ENCODE results near the gene CLCN7.

DNA sequence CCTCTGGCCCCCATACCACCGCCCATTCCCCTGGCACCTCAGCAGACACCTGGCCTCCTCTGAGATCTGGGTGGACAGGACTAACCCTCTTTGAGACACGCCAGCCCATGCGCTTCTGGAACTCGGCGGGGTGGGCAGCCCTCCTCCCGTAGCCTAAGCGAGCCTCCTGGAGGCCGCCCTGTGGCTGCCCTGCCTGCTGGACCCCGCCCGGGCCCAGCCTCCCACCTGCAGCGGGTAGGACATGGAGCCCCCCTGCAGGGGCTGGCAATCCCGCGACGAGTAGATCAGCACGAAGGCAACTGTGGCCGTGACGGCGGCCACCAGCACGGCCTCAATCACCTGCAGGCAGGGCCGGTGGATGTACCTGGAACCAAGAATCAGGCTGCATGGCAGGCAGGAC, 22.3 kb downstream of the CLCN7 start:
- TF ChIP-seq HNRNPUL1 (IDR thresholded peaks at IDR 0.05; ENCODE audit: low read length) (no peak), NFYB (IDR thresholded peaks at IDR 0.05; ENCODE audit: extremely low read depth, insufficient read length) (no peak), HNRNPL (IDR thresholded peaks at IDR 0.05; ENCODE audit: low read depth, low read length) (no peak), EZH2 (IDR thresholded peaks at IDR 0.05; ENCODE audit: borderline replicate concordance, low read depth, low read length) (no peak), SREBF1 (IDR thresholded peaks at IDR 0.05; ENCODE audit: borderline replicate concordance, low read depth, low read length) (no peak), EP300 (IDR thresholded peaks at IDR 0.05; ENCODE audit: low read length) (no peak), ETV6 (IDR thresholded peaks at IDR 0.05; ENCODE audit: borderline replicate concordance in 1 of 2, low read depth in 2 of 2, low read length in 1 of 2) (no peak), ETV6 (CRISPR knock-in tag; IDR thresholded peaks at IDR 0.05; ENCODE audit: borderline replicate concordance) (no peak), CREB1 (IDR thresholded peaks at IDR 0.05) (no peak), CREB1 (CRISPR knock-in tag; IDR thresholded peaks at IDR 0.05) (no peak), ZNF263 (CRISPR knock-in tag; IDR thresholded peaks at IDR 0.05; ENCODE audit: borderline replicate concordance) (no peak), GABPA (tag; conservative IDR thresholded peaks at IDR 0.05; ENCODE audit: low read depth) (no peak)
- TF ChIP-seq, protein P1, sequence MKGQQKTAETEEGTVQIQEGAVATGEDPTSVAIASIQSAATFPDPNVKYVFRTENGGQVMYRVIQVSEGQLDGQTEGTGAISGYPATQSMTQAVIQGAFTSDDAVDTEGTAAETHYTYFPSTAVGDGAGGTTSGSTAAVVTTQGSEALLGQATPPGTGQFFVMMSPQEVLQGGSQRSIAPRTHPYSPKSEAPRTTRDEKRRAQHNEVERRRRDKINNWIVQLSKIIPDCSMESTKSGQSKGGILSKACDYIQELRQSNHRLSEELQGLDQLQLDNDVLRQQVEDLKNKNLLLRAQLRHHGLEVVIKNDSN (CRISPR knock-in tag; IDR thresholded peaks at IDR 0.05): no peak
- TF ChIP-seq, protein P2, sequence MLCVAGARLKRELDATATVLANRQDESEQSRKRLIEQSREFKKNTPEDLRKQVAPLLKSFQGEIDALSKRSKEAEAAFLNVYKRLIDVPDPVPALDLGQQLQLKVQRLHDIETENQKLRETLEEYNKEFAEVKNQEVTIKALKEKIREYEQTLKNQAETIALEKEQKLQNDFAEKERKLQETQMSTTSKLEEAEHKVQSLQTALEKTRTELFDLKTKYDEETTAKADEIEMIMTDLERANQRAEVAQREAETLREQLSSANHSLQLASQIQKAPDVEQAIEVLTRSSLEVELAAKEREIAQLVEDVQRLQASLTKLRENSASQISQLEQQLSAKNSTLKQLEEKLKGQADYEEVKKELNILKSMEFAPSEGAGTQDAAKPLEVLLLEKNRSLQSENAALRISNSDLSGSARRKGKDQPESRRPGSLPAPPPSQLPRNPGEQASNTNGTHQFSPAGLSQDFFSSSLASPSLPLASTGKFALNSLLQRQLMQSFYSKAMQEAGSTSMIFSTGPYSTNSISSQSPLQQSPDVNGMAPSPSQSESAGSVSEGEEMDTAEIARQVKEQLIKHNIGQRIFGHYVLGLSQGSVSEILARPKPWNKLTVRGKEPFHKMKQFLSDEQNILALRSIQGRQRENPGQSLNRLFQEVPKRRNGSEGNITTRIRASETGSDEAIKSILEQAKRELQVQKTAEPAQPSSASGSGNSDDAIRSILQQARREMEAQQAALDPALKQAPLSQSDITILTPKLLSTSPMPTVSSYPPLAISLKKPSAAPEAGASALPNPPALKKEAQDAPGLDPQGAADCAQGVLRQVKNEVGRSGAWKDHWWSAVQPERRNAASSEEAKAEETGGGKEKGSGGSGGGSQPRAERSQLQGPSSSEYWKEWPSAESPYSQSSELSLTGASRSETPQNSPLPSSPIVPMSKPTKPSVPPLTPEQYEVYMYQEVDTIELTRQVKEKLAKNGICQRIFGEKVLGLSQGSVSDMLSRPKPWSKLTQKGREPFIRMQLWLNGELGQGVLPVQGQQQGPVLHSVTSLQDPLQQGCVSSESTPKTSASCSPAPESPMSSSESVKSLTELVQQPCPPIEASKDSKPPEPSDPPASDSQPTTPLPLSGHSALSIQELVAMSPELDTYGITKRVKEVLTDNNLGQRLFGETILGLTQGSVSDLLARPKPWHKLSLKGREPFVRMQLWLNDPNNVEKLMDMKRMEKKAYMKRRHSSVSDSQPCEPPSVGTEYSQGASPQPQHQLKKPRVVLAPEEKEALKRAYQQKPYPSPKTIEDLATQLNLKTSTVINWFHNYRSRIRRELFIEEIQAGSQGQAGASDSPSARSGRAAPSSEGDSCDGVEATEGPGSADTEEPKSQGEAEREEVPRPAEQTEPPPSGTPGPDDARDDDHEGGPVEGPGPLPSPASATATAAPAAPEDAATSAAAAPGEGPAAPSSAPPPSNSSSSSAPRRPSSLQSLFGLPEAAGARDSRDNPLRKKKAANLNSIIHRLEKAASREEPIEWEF (CRISPR knock-in tag; IDR thresholded peaks at IDR 0.05): no peak
- TF ChIP-seq, protein P3, sequence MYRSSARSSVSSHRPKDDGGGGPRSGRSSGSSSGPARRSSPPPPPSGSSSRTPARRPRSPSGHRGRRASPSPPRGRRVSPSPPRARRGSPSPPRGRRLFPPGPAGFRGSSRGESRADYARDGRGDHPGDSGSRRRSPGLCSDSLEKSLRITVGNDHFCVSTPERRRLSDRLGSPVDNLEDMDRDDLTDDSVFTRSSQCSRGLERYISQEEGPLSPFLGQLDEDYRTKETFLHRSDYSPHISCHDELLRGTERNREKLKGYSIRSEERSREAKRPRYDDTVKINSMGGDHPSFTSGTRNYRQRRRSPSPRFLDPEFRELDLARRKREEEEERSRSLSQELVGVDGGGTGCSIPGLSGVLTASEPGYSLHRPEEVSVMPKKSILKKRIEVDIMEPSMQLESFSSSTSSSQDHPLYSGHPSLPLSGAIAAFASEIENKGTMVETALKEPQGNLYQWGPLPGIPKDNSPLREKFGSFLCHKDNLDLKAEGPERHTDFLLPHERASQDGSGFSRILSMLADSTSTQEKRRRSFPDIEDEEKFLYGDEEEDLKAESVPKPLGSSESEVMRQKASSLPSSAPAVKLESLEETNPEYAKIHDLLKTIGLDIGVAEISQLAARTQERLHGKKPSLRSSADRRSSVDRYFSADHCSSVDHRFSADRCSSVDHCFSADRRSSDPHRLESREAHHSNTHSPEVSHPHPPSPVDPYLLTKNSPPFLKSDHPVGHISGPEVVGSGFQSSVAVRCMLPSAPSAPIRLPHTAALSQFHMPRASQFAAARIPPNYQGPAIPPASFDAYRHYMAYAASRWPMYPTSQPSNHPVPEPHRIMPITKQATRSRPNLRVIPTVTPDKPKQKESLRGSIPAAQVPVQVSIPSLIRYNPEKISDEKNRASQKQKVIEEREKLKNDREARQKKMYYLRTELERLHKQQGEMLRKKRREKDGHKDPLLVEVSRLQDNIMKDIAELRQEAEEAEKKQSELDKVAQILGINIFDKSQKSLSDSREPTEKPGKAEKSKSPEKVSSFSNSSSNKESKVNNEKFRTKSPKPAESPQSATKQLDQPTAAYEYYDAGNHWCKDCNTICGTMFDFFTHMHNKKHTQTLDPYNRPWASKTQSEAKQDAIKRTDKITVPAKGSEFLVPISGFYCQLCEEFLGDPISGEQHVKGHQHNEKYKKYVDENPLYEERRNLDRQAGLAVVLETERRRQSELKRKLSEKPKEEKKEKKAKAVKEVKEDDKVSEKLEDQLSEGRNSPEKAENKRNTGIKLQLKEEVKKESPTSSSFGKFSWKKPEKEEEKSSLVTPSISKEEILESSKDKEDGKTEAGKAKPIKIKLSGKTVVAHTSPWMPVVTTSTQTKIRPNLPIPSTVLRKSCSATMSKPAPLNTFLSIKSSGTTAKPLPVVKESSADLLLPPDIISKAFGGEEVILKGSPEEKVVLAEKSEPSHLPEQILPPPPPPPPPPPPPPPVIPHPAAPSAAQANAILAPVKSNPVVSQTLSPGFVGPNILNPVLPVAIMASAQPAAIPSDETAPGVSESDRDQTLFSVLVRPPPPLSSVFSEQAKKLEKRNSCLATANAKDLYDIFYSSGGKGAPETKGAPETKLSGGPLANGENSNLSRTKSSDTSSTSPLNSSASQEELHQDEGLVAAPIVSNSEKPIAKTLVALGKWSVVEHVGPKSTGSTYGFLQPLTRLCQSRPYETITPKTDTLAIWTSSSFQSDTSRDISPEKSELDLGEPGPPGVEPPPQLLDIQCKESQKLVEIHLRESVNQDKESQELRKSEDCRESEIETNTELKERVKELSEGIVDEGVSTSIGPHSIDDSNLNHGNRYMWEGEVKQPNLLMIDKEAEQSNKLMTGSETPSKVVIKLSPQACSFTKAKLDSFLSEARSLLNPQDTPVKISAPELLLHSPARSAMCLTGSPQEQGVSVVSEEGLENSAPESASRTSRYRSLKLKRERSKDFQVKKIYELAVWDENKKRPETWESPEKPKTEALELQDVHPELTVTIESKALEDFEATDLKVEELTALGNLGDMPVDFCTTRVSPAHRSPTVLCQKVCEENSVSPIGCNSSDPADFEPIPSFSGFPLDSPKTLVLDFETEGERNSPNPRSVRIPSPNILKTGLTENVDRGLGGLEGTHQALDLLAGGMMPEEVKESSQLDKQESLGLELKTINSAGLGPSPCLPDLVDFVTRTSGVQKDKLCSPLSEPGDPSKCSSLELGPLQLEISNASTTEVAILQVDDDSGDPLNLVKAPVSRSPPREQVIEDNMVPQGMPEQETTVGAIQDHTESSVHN (IDR thresholded peaks at IDR 0.05; ENCODE audit: borderline replicate concordance in 1 of 2, low read depth in 1 of 2): no peak
- TF ChIP-seq, protein P4, sequence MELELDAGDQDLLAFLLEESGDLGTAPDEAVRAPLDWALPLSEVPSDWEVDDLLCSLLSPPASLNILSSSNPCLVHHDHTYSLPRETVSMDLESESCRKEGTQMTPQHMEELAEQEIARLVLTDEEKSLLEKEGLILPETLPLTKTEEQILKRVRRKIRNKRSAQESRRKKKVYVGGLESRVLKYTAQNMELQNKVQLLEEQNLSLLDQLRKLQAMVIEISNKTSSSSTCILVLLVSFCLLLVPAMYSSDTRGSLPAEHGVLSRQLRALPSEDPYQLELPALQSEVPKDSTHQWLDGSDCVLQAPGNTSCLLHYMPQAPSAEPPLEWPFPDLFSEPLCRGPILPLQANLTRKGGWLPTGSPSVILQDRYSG (tag; conservative IDR thresholded peaks at IDR 0.05; ENCODE audit: low read depth): no peak

All from K562 (cell line).